Measurements from ENCODE around the gene CDRT4. TPM values are rescaled to one million over a fixed set of nuclear protein-coding genes. Genes with fewer than 3 reads are reported as not detected.

Gene CDRT4
- total RNA-seq, 1 experiment from 2014 or later, result 17.9 TPM

- no peaks in the 10 kb centered on the region for H3F3A ChIP-seq (ENCODE audit: insufficient read depth, low read depth)
- H3K27me3 ChIP-seq (ENCODE audit: insufficient read depth, low read depth), result no peaks in the 10 kb centered on the region
- no TSS peak for BruUV-seq (replicated peaks)
- H3K79me2 ChIP-seq (ENCODE audit: low read depth), result no peaks in the 10 kb centered on the region
- H3K36me3 ChIP-seq (ENCODE audit: low read depth), result no peaks in the 10 kb centered on the region
- H3K27ac ChIP-seq, result no peak overlapping the region
- POLR2A ChIA-PET (ENCODE audit: unreplicated experiment), result no interaction called here
- no peak overlapping the region for H3K4me2 ChIP-seq
- H2AFZ ChIP-seq, result no peak overlapping the region
- H3K4me1 ChIP-seq (replicated peaks; ENCODE audit: insufficient read depth), result no peaks in the 10 kb centered on the region
- H3K9me2 ChIP-seq (ENCODE audit: insufficient read depth), result no peaks in the 10 kb centered on the region
- H3K9me3 ChIP-seq (ENCODE audit: insufficient read depth, low read depth), result no peaks in the 10 kb centered on the region
- H4K20me1 ChIP-seq (ENCODE audit: insufficient read depth), result no peaks in the 10 kb centered on the region
- CTCF ChIA-PET, result no interaction called here
- intact Hi-C loops (cut with micrococcal nuclease; ENCODE audit: unreplicated experiment), result no loop called here
- TF ChIP-seq CTCF (conservative IDR thresholded peaks at IDR 0.05) (no peak), EZH2 (IDR thresholded peaks at IDR 0.05; ENCODE audit: low read depth) (no peak)
- no peak overlapping the region for H3K4me3 ChIP-seq
- DNase-seq, result no peak
Measured at GRCh38 chr17:15438491-15439105, 28.8 kb downstream of the CDRT4 start.

DNA sequence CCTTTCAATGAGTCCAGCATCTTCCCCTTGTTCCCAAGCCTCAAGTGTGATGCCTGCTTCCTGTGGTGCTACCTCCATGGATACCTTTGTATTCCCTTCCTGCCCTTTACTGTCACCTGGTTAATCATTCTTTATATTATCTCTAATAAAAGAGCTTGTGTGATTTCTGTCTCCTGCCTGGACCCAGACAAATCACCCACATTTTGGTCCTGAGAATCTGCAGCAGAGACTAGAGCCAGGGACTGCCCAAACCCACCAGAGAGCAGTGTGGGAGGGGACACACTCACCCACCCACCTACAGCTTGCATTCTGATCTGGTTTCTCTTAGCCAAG, 30.2 kb downstream of the CDRT4 start:
- Histone ChIP-seq H3F3A (ENCODE audit: insufficient read depth, low read depth) (no peaks in the 10 kb centered on the region), H3K79me2 (ENCODE audit: low read depth) (no peaks in the 10 kb centered on the region), H3K36me3 (ENCODE audit: low read depth) (no peaks in the 10 kb centered on the region), H3K4me3 (no peak overlapping the region), H3K9me2 (ENCODE audit: insufficient read depth) (no peaks in the 10 kb centered on the region), H3K4me2 (no peak overlapping the region), H3K4me1 (replicated peaks; ENCODE audit: insufficient read depth) (no peaks in the 10 kb centered on the region), H4K20me1 (ENCODE audit: insufficient read depth) (no peaks in the 10 kb centered on the region), H3K9me3 (ENCODE audit: insufficient read depth, low read depth) (no peaks in the 10 kb centered on the region), H2AFZ (no peak overlapping the region), H3K27me3 (ENCODE audit: insufficient read depth, low read depth) (no peaks in the 10 kb centered on the region), H3K27ac (no peak overlapping the region)
- no TSS peak for BruUV-seq (replicated peaks)
- intact Hi-C loops (cut with micrococcal nuclease; ENCODE audit: unreplicated experiment), result no loop called here
- CTCF ChIA-PET, result interaction anchor here (0.7 kb wide), 1 partner anchor 69 kb away, joined by 3 read pairs; no protein-coding TSS in a partner anchor
- POLR2A ChIA-PET (ENCODE audit: unreplicated experiment), result no interaction called here
- TF ChIP-seq CTCF (conservative IDR thresholded peaks at IDR 0.05), result no peak
- TF ChIP-seq EZH2 (IDR thresholded peaks at IDR 0.05; ENCODE audit: low read depth), result no peak
- no peak for DNase-seq

- Histone ChIP-seq H3K4me3 (no peak overlapping the region), H3F3A (ENCODE audit: insufficient read depth, low read depth) (no peaks in the 10 kb centered on the region), H3K27me3 (ENCODE audit: insufficient read depth, low read depth) (no peaks in the 10 kb centered on the region), H3K79me2 (ENCODE audit: low read depth) (no peaks in the 10 kb centered on the region), H3K4me2 (no peak overlapping the region), H3K36me3 (ENCODE audit: low read depth) (no peaks in the 10 kb centered on the region), H3K4me1 (replicated peaks; ENCODE audit: insufficient read depth) (no peaks in the 10 kb centered on the region), H3K9me2 (ENCODE audit: insufficient read depth) (no peaks in the 10 kb centered on the region), H4K20me1 (ENCODE audit: insufficient read depth) (no peaks in the 10 kb centered on the region), H3K27ac (no peak overlapping the region), H2AFZ (no peak overlapping the region), H3K9me3 (ENCODE audit: insufficient read depth, low read depth) (no peaks in the 10 kb centered on the region)
- POLR2A ChIA-PET (ENCODE audit: unreplicated experiment), result no interaction called here
- TF ChIP-seq CTCF (conservative IDR thresholded peaks at IDR 0.05) (no peak), EZH2 (IDR thresholded peaks at IDR 0.05; ENCODE audit: low read depth) (no peak)
- intact Hi-C loops (cut with micrococcal nuclease; ENCODE audit: unreplicated experiment), result no loop called here
- DNase-seq, result no peak
- BruUV-seq (replicated peaks), result no TSS peak
- CTCF ChIA-PET, result interaction anchor here (0.7 kb wide), 1 partner anchor 70 kb away, joined by 3 read pairs; no protein-coding TSS in a partner anchor
Measured at GRCh38 chr17:15436473-15437302, 30.7 kb downstream of the CDRT4 start.

All from PC-9 (cell line).